Skeletal muscle tissue (tissue), 2 donors: ENCODE data around the gene ZFYVE28. TPM values are rescaled to one million over a fixed set of nuclear protein-coding genes. Genes with fewer than 3 reads are reported as not detected.

Experiments used
- small RNA-seq: library from RNA; depleted of rRNA; stranded (forward); fragments of <200 nt; gene quantifications from one replicate; pipeline ENCODE3, GENCODE V24; 2014
- total RNA-seq: library from RNA; depleted of rRNA; stranded (reverse); fragments of >200 nt; gene quantifications from one replicate; pipeline ENCODE4 v1.2.3, GENCODE V29; 2014

Gene ZFYVE28
- total RNA-seq, 1 donor from 2014 or later: 1.0 TPM

Small RNA genes lying within 50 kb of the gene (small RNA-seq; reads per million reads assigned to genes)
- gene COX6B1P5: not detected

Other genes with a start within 250 kb of the ZFYVE28 start
- gene HAUS3, start 176.5 kb downstream of the ZFYVE28 start, total RNA-seq: 6.8 TPM
- gene POLN, start 176.5 kb downstream of the ZFYVE28 start, total RNA-seq: 4.2 TPM
- 21.4 TPM for gene MXD4, start 156.5 kb downstream of the ZFYVE28 start, total RNA-seq
- not detected for gene CFAP99, start 310 bp upstream of the ZFYVE28 start, total RNA-seq
- gene RNF4, start 50.5 kb upstream of the ZFYVE28 start, total RNA-seq: 29.2 TPM
- 10.4 TPM for gene FAM193A, start 118.0 kb upstream of the ZFYVE28 start, total RNA-seq